KMS-11 (cell line): ENCODE data around the gene FRK.

ENCODE experiments used
- H2AFZ ChIP-seq: fragments of 200-600 bp; sonication (generic); 2 replicates; pipeline ENCODE4 v1.6.1; 2016; ENCODE audit warnings: antibody characterized with exemption, mixed run types, low read depth
- H3K27ac ChIP-seq: fragments of 200-600 bp; sonication (generic); 2 replicates; pipeline ENCODE4 v1.6.1; 2016; ENCODE audit warnings: mild to moderate bottlenecking, mixed run types
- H3K27me3 ChIP-seq: fragments of 200-600 bp; sonication (generic); 2 replicates; pipeline ENCODE4 v1.6.1; 2017; ENCODE audit warnings: mild to moderate bottlenecking, low read depth, mixed run types, moderate library complexity; ENCODE audit not compliant: insufficient read depth
- H3K36me3 ChIP-seq: fragments of 200-600 bp; sonication (generic); 2 replicates; pipeline ENCODE4 v1.6.1; 2017; ENCODE audit warnings: mild to moderate bottlenecking, mixed run types; ENCODE audit not compliant: insufficient read depth
- H3K4me1 ChIP-seq: fragments of 200-600 bp; sonication (generic); 2 replicates; pipeline ENCODE4 v1.6.1; 2016; ENCODE audit warnings: mild to moderate bottlenecking, low read depth, mixed run types; ENCODE audit not compliant: poor library complexity, severe bottlenecking
- H3K4me2 ChIP-seq: fragments of 200-600 bp; sonication (generic); 2 replicates; pipeline ENCODE4 v1.7.0; 2016; ENCODE audit warnings: mild to moderate bottlenecking, mixed run types
- H3K4me3 ChIP-seq: fragments of 200-600 bp; sonication (generic); IDR thresholded peaks from 2 replicates; pipeline ENCODE4 v1.6.1; 2017; ENCODE audit warnings: low read depth, low read length, mixed read lengths; ENCODE audit not compliant: insufficient read depth
- H3K79me2 ChIP-seq: fragments of 200-600 bp; sonication (generic); 2 replicates; pipeline ENCODE4 v1.6.1; 2016; ENCODE audit warnings: low read depth, mixed run types; ENCODE audit not compliant: insufficient read depth
- H3K9ac ChIP-seq: fragments of 200-600 bp; sonication (generic); 2 replicates; pipeline ENCODE4 v1.6.1; 2016; ENCODE audit warnings: mild to moderate bottlenecking, mixed run types
- H4K20me1 ChIP-seq: fragments of 200-600 bp; sonication (generic); 2 replicates; pipeline ENCODE4 v1.6.1; 2016; ENCODE audit warnings: mild to moderate bottlenecking, mixed run types; ENCODE audit not compliant: insufficient read depth
- TF ChIP-seq, protein P1 (sequence below): fragments of 200-600 bp; sonication (generic); conservative IDR thresholded peaks from 2 replicates; pipeline ENCODE4 v1.6.1; 2017; ENCODE audit warnings: low read depth, mild to moderate bottlenecking, antibody characterized with exemption, low read length, moderate library complexity, mixed read lengths

FRK gene

DNA sequence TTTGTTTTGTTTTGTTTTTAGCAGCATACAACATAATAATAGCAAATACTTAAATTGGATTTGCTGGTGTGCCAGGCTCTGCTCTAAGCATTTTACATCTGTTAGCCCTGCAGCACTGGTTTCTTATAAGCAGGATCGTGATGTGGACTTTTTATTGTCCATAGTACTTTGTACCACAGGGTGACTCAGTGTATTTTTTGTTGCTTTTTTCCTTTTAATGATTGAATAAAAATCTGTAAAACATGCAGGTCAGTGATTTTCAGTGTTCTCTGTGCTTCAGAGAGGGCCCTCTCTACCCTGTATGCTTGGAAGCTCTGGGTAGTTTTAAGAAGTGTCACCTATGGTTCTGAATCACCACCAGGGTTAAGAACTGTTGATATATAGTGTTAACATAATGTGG is 43.9 kb upstream of the FRK start:
- Histone ChIP-seq H3K9ac (no peak overlapping the region), H3K4me1 (peaks cover 12% of the 10 kb centered on the region), H3K4me2 (no peak overlapping the region), H4K20me1 (no peaks in the 10 kb centered on the region), H3K4me3 (no peak overlapping the region), H2AFZ (no peak overlapping the region), H3K27ac (no peak overlapping the region), H3K79me2 (no peaks in the 10 kb centered on the region), H3K27me3 (no peaks in the 10 kb centered on the region), H3K36me3 (no peaks in the 10 kb centered on the region)
- TF ChIP-seq, protein P1, sequence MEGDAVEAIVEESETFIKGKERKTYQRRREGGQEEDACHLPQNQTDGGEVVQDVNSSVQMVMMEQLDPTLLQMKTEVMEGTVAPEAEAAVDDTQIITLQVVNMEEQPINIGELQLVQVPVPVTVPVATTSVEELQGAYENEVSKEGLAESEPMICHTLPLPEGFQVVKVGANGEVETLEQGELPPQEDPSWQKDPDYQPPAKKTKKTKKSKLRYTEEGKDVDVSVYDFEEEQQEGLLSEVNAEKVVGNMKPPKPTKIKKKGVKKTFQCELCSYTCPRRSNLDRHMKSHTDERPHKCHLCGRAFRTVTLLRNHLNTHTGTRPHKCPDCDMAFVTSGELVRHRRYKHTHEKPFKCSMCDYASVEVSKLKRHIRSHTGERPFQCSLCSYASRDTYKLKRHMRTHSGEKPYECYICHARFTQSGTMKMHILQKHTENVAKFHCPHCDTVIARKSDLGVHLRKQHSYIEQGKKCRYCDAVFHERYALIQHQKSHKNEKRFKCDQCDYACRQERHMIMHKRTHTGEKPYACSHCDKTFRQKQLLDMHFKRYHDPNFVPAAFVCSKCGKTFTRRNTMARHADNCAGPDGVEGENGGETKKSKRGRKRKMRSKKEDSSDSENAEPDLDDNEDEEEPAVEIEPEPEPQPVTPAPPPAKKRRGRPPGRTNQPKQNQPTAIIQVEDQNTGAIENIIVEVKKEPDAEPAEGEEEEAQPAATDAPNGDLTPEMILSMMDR, result no peak

DNA sequence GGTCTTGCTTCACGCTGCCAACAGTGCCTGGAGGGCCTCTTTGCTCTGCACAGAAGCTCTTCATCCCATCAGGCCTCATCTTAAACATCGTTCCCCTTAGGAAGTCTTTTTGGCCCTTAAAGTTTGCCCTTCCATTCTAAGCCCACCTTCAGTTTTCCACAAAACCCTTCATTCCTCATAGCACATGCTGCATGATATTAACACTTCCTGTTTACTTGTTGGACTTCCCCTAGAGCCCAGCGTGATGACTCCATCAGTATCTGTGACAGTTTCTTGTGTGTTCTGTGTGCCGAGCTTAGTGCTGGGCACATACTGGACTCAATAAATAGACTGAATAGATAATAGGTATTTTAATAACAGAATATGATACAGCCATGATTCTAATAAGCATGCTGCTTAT is 42.2 kb upstream of the FRK start:
- H3K4me1 ChIP-seq, result peaks cover 12% of the 10 kb centered on the region
- no peak overlapping the region for H2AFZ ChIP-seq
- no peaks in the 10 kb centered on the region for H3K79me2 ChIP-seq
- no peaks in the 10 kb centered on the region for H4K20me1 ChIP-seq
- no peak overlapping the region for H3K4me3 ChIP-seq
- H3K27me3 ChIP-seq, result no peaks in the 10 kb centered on the region
- H3K36me3 ChIP-seq, result no peaks in the 10 kb centered on the region
- H3K9ac ChIP-seq, result no peak overlapping the region
- no peak overlapping the region; the same call in 1 of the 2 replicates for H3K4me2 ChIP-seq
- no peak overlapping the region for H3K27ac ChIP-seq
- TF ChIP-seq, protein P1, result no peak

DNA sequence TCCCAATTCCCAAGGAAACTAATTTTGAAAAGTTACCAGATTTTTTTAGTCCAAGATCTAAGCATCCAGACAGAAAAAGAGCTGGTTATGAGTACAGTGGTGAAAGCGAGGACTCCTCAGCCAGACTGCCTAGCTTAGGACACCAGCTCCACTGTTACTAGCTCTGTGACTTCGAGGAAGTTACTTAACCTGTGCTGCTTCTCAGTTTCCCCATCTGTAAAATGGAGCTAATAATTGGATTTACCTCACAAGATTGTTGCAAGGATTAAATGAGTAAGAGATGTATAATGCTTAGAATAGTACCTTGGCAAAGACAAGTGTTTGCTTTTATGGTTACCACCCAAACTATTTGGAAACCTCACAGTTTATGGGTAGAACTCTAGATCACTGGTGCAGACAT is 41.1 kb upstream of the FRK start:
- TF ChIP-seq, protein P1, result no peak
- H3K4me2 ChIP-seq, result peak overlapping the region; percentile 62
- H3K9ac ChIP-seq, result peak overlapping the region; percentile 83; the same call in 1 of the 2 replicates
- no peak overlapping the region for H3K4me3 ChIP-seq
- H4K20me1 ChIP-seq, result no peaks in the 10 kb centered on the region
- H3K79me2 ChIP-seq, result no peaks in the 10 kb centered on the region
- H3K27me3 ChIP-seq, result no peaks in the 10 kb centered on the region
- no peaks in the 10 kb centered on the region for H3K36me3 ChIP-seq
- no peak overlapping the region for H3K27ac ChIP-seq
- peaks cover 12% of the 10 kb centered on the region for H3K4me1 ChIP-seq
- 0 out of 2 replicates have a peak overlapping the region, but pooled peaks have one; percentile 95 for H2AFZ ChIP-seq

DNA sequence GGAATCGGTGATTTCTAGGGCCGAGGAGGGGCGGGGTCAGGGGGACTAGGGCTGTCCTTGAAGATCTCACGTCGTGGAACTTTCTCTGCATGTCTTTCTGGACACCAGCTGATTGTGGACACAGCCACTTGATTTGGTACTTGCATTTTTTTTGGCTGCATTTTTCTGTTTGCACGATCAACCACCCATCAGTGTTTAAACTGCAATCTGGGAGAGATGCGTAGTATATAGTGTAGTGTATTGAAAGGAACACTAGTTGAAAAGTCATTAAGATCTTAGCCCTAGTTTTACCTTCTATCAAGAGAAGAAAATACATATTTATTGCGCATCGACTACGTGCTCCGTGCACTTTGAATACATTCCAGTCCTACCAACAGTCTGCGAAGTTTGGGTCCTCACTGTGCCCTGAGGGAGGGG is 40.6 kb upstream of the FRK start:
- peak overlapping the region; percentile 83 for H3K9ac ChIP-seq
- H3K4me2 ChIP-seq, result peak overlapping the region; percentile 62
- H3K79me2 ChIP-seq, result no peaks in the 10 kb centered on the region
- peak overlapping the region; percentile 86 for H3K27ac ChIP-seq
- H4K20me1 ChIP-seq, result no peaks in the 10 kb centered on the region
- no peaks in the 10 kb centered on the region for H3K36me3 ChIP-seq
- H3K4me3 ChIP-seq, result no peak overlapping the region
- peak overlapping the region; percentile 95; the same call in 1 of the 2 replicates for H2AFZ ChIP-seq
- no peaks in the 10 kb centered on the region for H3K27me3 ChIP-seq
- H3K4me1 ChIP-seq, result peaks cover 12% of the 10 kb centered on the region
- TF ChIP-seq, protein P1, result no peak
